Peyer's patch (tissue), 4 donors: ENCODE results near the gene UGT2A1.
"Not testable (repeated sequence)": the region's sequence is repeated elsewhere in the genome, so short reads cannot be mapped to it uniquely, and the experiment has no call there.

Experiments
- POLR2A ChIP-seq, 2 donors: fragments of 450-650 bp; IDR thresholded peaks; one replicate each; pipeline ENCODE4 v1.5.1; 2017; ENCODE audit warnings: antibody characterized with exemption in 2 of 2, mild to moderate bottlenecking in 2 of 2, moderate library complexity in 2 of 2
- TF ChIP-seq, protein P1 (sequence below), 6 experiments: fragments of 450-650 bp in 4 of 6; fragments of 200-600 bp in 2 of 6; sonication (generic) in 1 of 6; IDR thresholded peaks; one replicate each; pipeline ENCODE4 v1.5.1; 2017 to 2019; ENCODE audit warnings: antibody characterized with exemption in 6 of 6, mild to moderate bottlenecking in 3 of 6, moderate library complexity in 1 of 6

DNA sequence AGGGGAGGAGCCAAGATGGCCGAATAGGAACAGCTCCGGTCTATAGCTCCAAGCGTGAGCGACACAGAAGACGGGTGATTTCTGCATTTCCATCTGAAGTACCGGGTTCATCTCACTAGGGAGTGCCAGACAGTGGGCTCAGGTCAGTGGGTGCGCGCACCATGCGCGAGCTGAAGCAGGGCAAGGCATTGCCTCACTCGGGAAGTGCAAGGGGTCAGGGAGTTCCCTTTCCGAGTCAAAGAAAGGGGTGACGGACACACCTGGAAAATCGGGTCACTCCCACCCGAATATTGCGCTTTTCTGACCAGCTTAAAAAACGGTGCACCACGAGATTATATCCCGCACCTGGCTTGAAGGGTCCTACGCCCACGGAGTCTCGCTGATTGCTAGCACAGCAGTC is 11.0 kb upstream of the UGT2A1 start:
- TF ChIP-seq, protein P1, sequence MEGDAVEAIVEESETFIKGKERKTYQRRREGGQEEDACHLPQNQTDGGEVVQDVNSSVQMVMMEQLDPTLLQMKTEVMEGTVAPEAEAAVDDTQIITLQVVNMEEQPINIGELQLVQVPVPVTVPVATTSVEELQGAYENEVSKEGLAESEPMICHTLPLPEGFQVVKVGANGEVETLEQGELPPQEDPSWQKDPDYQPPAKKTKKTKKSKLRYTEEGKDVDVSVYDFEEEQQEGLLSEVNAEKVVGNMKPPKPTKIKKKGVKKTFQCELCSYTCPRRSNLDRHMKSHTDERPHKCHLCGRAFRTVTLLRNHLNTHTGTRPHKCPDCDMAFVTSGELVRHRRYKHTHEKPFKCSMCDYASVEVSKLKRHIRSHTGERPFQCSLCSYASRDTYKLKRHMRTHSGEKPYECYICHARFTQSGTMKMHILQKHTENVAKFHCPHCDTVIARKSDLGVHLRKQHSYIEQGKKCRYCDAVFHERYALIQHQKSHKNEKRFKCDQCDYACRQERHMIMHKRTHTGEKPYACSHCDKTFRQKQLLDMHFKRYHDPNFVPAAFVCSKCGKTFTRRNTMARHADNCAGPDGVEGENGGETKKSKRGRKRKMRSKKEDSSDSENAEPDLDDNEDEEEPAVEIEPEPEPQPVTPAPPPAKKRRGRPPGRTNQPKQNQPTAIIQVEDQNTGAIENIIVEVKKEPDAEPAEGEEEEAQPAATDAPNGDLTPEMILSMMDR (IDR thresholded peaks at IDR 0.05): not testable (repeated sequence)
- not testable (repeated sequence) for TF ChIP-seq POLR2A (IDR thresholded peaks at IDR 0.05)
